ENCODE results near the gene UBE2E2. TPM values are rescaled to one million over a fixed set of nuclear protein-coding genes. Genes with fewer than 3 reads are reported as not detected.
A peak's percentile ranks its signal among the peaks of the same experiment; 100 is the strongest.

Gene UBE2E2
- total and polyA plus RNA-seq, 12 donors = 19.5 to 63.8 (median 52.2) TPM

DNA sequence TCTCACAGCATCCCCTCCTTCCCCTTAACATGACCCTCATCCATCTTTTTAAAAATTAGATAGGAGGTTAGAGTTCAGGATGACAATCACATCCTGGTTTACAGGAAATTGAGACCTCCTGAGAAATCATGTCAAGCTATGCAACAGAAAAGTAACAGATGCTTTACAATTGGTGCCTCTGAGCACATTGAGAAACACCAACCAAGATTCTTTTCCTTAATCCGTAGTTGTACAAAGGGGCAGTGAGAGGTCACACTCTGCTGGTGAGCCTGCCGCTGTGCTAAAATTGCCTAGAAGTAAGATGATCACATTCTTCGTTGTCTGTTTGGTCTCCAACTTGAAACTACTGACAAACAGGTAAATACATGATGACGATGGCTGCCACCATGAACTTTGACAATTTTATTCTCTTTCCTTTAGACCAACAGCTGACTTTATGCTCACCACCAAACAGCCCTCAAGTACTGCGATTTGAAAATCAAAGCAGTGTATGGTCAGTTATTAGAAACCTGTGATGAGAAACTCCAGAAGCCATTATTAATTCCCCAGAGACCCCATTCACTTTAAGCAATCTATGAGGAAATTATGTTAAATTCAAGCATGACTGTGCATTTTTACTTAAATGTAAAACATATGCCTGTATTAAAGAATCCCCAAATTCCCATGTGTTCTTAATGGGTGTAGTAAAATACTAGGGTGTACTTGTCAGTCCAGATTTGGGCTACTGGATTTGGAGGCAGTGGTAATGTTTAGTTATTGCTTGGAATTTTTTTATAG is 392.0 kb downstream of the UBE2E2 start:
- H3K36me3 ChIP-seq = peaks cover 0 to 8% (median 0%) of the 10 kb centered on the region in 9 donors
- no peak overlapping the region for H3K27ac ChIP-seq
- WGBS, 2 donors = 66 to 77% methylated on average over 5 of the region's 5 CpGs
- no peak for DNase-seq
- H3K27me3 ChIP-seq = no peaks in the 10 kb centered on the region
- peaks cover 0 to 15% (median 8%) of the 10 kb centered on the region in 9 donors for H3K4me1 ChIP-seq
- no peak for ATAC-seq
- no peak overlapping the region for H3K4me3 ChIP-seq
- H3K9me3 ChIP-seq = peaks cover 0 to 6% (median 0%) of the 10 kb centered on the region in 11 donors
- intact Hi-C loops (cut with DNase I) = no loop called here
- TF ChIP-seq, protein P1, sequence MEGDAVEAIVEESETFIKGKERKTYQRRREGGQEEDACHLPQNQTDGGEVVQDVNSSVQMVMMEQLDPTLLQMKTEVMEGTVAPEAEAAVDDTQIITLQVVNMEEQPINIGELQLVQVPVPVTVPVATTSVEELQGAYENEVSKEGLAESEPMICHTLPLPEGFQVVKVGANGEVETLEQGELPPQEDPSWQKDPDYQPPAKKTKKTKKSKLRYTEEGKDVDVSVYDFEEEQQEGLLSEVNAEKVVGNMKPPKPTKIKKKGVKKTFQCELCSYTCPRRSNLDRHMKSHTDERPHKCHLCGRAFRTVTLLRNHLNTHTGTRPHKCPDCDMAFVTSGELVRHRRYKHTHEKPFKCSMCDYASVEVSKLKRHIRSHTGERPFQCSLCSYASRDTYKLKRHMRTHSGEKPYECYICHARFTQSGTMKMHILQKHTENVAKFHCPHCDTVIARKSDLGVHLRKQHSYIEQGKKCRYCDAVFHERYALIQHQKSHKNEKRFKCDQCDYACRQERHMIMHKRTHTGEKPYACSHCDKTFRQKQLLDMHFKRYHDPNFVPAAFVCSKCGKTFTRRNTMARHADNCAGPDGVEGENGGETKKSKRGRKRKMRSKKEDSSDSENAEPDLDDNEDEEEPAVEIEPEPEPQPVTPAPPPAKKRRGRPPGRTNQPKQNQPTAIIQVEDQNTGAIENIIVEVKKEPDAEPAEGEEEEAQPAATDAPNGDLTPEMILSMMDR (IDR thresholded peaks at IDR 0.05) = no peak

DNA sequence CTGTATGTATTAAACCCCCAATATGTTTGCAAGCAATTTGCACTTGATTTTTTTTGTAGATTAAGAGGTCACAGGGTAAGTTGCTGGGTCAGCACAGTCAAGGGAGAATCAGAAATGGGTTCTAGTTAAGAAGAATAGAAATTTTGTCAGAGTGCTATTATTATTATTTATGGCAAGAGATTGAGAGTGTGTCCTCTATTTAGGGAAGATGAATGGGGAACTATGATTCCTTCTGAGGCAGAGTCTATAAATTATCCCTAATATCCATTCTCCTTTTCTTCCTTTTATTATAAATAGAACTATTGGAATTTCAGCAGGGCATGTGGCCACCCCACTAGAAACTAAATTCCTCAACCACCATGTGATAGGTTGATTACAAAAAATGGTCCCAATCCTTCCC is 392.7 kb downstream of the UBE2E2 start:
- Histone ChIP-seq H3K27me3 (no peaks in the 10 kb centered on the region), H3K36me3 (peaks cover 0 to 8% (median 0%) of the 10 kb centered on the region in 9 donors)
- intact Hi-C loops (cut with DNase I) = no loop called here

DNA sequence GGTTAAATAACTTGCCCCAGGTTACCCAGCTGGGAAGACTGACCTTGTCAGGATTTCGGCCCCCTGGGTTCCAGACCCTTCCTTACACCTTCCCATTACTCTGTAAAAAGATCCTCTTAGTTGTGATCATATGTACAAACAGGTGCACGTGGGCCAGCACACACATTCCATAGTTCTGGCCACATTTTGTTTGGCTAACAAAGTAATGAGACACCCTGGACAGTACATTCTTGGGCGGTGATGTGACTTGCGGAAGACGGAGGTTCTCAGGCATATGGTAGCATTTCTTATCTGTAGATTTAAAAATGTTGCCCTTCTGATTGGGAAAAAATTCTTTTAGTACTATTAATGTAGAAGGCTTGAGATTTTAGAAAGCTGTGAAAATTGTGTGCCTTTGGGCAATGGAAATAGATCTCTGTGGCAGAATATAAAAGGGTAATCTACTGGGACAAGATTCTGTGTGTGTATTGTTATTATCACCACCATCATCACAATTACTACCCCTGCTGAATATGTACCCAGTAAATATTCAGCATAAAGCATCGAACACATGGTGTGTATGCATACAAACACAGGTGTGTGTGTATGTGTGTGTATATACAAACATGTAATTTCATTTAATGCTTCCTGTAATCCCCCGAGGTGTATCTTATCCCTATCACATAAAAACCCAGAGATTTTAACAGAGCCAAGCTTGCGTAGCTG is 397.2 kb downstream of the UBE2E2 start:
- ATAC-seq (peak in 1 of 8 donors; percentile 36), DNase-seq (no peak)
- no peak overlapping the region for H3K27ac ChIP-seq
- peaks cover 0 to 15% (median 0%) of the 10 kb centered on the region in 9 donors for H3K4me1 ChIP-seq
- no peak overlapping the region for H3K4me3 ChIP-seq
- H3K9me3 ChIP-seq = peaks cover 0 to 6% (median 0%) of the 10 kb centered on the region in 11 donors
- H3K36me3 ChIP-seq = peaks cover 0 to 8% (median 0%) of the 10 kb centered on the region in 9 donors
- 89 to 93% methylated on average over 8 of the region's 8 CpGs for WGBS, 2 donors
- H3K27me3 ChIP-seq = no peaks in the 10 kb centered on the region
- intact Hi-C loops (cut with DNase I) = no loop called here
- TF ChIP-seq, protein P1 (IDR thresholded peaks at IDR 0.05) = no peak

More for the DNA sequence above, 392.7 kb downstream of the UBE2E2 start:
- Histone ChIP-seq H3K9me3 (peaks cover 0 to 6% (median 0%) of the 10 kb centered on the region in 11 donors), H3K4me1 (peaks cover 0 to 12% (median 3%) of the 10 kb centered on the region in 9 donors), H3K27ac (no peak overlapping the region), H3K4me3 (no peak overlapping the region)
- TF ChIP-seq, protein P1 (IDR thresholded peaks at IDR 0.05) = no peak
- no peak for ATAC-seq
- DNase-seq = no peak

DNA sequence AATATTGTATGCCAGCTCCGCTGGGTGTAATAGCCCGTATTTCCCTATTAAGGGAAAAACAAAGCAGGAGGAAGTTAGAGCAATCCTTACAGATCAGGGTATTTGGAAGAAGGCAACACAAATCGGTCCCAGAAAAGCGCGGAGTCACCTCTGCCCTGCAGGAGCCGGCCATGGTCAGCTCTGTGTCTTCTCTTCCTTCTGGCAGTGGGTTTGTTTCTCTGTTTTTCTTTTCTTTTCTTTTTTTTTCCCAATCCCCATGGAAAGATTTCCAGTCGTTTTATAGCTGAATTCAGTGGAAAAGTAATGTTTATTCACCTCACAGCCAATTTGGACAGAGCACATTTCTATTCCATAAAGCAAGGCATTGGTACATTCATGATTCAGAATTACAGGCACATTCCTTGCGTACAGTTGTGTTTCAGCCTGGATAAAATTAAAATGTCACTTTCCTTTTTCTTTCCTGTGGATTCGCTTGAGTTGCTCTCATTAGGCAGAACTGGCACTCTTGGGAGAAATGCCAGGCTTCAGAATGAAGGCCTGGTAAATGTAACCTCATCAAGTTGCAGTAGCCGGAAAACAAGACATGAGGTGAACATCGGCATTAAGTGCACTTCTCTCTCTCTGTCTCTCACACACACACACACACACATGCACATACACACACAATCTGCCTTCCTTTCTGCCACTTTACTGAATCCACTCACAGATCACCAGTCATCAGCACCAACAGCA is 398.1 kb downstream of the UBE2E2 start:
- H3K36me3 ChIP-seq = peaks cover 0 to 7% (median 0%) of the 10 kb centered on the region in 9 donors
- 60 to 61% methylated on average over 11 of the region's 11 CpGs for WGBS, 2 donors
- intact Hi-C loops (cut with DNase I) = no loop called here
- ATAC-seq (no peak), DNase-seq (no peak)
- peaks cover 0 to 5% (median 0%) of the 10 kb centered on the region in 11 donors for H3K9me3 ChIP-seq
- H3K27ac ChIP-seq = no peak overlapping the region
- H3K4me3 ChIP-seq = no peak overlapping the region
- TF ChIP-seq, protein P1 (IDR thresholded peaks at IDR 0.05) = no peak
- H3K27me3 ChIP-seq = no peaks in the 10 kb centered on the region
- H3K4me1 ChIP-seq = peaks cover 0 to 15% (median 0%) of the 10 kb centered on the region in 9 donors
